ENCODE data around the gene KIAA1958. TPM values are rescaled to one million over a fixed set of nuclear protein-coding genes. Genes with fewer than 3 reads are reported as not detected.
"Not testable (repeated sequence)": the region's sequence is repeated elsewhere in the genome, so short reads cannot be mapped to it uniquely, and the experiment has no call there.

Gene KIAA1958
- total RNA-seq, 1 donor from 2014 or later = 3.9 TPM

- ATAC-seq (ENCODE audit: poor library complexity) (no peak), DNase-seq (no peak)
- intact Hi-C loops (cut with DNase I) = no loop called here
Observed at GRCh38 chr9:112570671-112571167, 84.1 kb downstream of the KIAA1958 start.

GRCh38 chr9:112571624-112572355 lies 85.2 kb downstream of the KIAA1958 start:
- ATAC-seq (ENCODE audit: poor library complexity) (no peak), DNase-seq (no peak)
- intact Hi-C loops (cut with DNase I) = no loop called here

- ATAC-seq (ENCODE audit: poor library complexity) = no peak
- intact Hi-C loops (cut with DNase I) = no loop called here
- DNase-seq = no peak
Observed at GRCh38 chr9:112572416-112572815, 85.8 kb downstream of the KIAA1958 start.

- DNase-seq (no peak), ATAC-seq (ENCODE audit: poor library complexity) (no peak)
- intact Hi-C loops (cut with DNase I) = no loop called here
Observed at GRCh38 chr9:112574008-112574407, 87.4 kb downstream of the KIAA1958 start.

- ATAC-seq (ENCODE audit: poor library complexity) (no peak), DNase-seq (no peak)
- intact Hi-C loops (cut with DNase I) = no loop called here
Observed at GRCh38 chr9:112575107-112575506, 88.5 kb downstream of the KIAA1958 start.

- ATAC-seq (ENCODE audit: poor library complexity) = no peak
- intact Hi-C loops (cut with DNase I) = no loop called here
- DNase-seq = no peak
Observed at GRCh38 chr9:112581469-112582176, 95.0 kb downstream of the KIAA1958 start.

GRCh38 chr9:112582371-112583262 lies 96.0 kb downstream of the KIAA1958 start:
- DNase-seq (no peak), ATAC-seq (ENCODE audit: poor library complexity) (no peak)
- intact Hi-C loops (cut with DNase I) = no loop called here

- intact Hi-C loops (cut with DNase I) = no loop called here
- DNase-seq (no peak), ATAC-seq (ENCODE audit: poor library complexity) (no peak)
Observed at GRCh38 chr9:112586599-112587155, 100.0 kb downstream of the KIAA1958 start.

- DNase-seq; ATAC-seq (ENCODE audit: poor library complexity); intact Hi-C loops (cut with DNase I): not testable (repeated sequence)
Observed at GRCh38 chr9:112591875-112592274, 105.2 kb downstream of the KIAA1958 start.

GRCh38 chr9:112599732-112600131 lies 113.1 kb downstream of the KIAA1958 start:
- no peak for DNase-seq
- no peak for ATAC-seq (ENCODE audit: poor library complexity)
- intact Hi-C loops (cut with DNase I) = no loop called here

GRCh38 chr9:112601636-112602035 lies 115.0 kb downstream of the KIAA1958 start:
- intact Hi-C loops (cut with DNase I) = no loop called here
- no peak for ATAC-seq (ENCODE audit: poor library complexity)
- no peak for DNase-seq

GRCh38 chr9:112604790-112605189 lies 118.2 kb downstream of the KIAA1958 start:
- intact Hi-C loops (cut with DNase I) = no loop called here
- DNase-seq = no peak
- no peak for ATAC-seq (ENCODE audit: poor library complexity)

GRCh38 chr9:112605518-112605917 lies 118.9 kb downstream of the KIAA1958 start:
- ATAC-seq (ENCODE audit: poor library complexity) = no peak
- DNase-seq = no peak
- intact Hi-C loops (cut with DNase I) = no loop called here

- intact Hi-C loops (cut with DNase I) = no loop called here
- no peak for ATAC-seq (ENCODE audit: poor library complexity)
Observed at GRCh38 chr9:112605963-112606699, 119.5 kb downstream of the KIAA1958 start.

GRCh38 chr9:112608851-112609250 lies 122.2 kb downstream of the KIAA1958 start:
- DNase-seq = no peak
- no peak for ATAC-seq (ENCODE audit: poor library complexity)
- intact Hi-C loops (cut with DNase I) = no loop called here

More at GRCh38 chr9:112605963-112606699, 119.5 kb downstream of the KIAA1958 start:
- DNase-seq = no peak

GRCh38 chr9:112615584-112616266 lies 129.1 kb downstream of the KIAA1958 start:
- intact Hi-C loops (cut with DNase I) = no loop called here
- no peak for ATAC-seq (ENCODE audit: poor library complexity)
- DNase-seq = no peak

- ATAC-seq (ENCODE audit: poor library complexity) = no peak
- DNase-seq = no peak
- intact Hi-C loops (cut with DNase I) = no loop called here
Observed at GRCh38 chr9:112617371-112617770, 130.7 kb downstream of the KIAA1958 start.
